GM06990 (cell line): ENCODE data around the gene EPAS1.

ENCODE experiments used
- DNase-seq: peaks from one replicate; pipeline ENCODE4 v3.0.0-alpha.2; 2011; ENCODE audit not compliant: insufficient read length; ENCODE audit errors: extremely low read depth
- H3K27me3 ChIP-seq: replicated peaks from 2 replicates; pipeline ENCODE4 v1.6.0; 2011; ENCODE audit warnings: low read length; ENCODE audit not compliant: control insufficient read depth, insufficient read depth
- H3K36me3 ChIP-seq: 2 replicates; pipeline ENCODE4 v1.5.1; 2011; ENCODE audit warnings: low read length; ENCODE audit not compliant: control insufficient read depth, insufficient read depth
- H3K4me3 ChIP-seq: replicated peaks from 2 replicates; pipeline ENCODE4 v1.5.1; 2011; ENCODE audit warnings: low read depth, mild to moderate bottlenecking, control low read depth, low read length
- CTCF ChIP-seq: IDR thresholded peaks from 2 replicates; pipeline ENCODE4 v1.5.1; 2011; ENCODE audit warnings: low read length, control low read depth, mild to moderate bottlenecking, inconsistent platforms; ENCODE audit not compliant: insufficient read depth, poor library complexity, severe bottlenecking

EPAS1 gene

DNA sequence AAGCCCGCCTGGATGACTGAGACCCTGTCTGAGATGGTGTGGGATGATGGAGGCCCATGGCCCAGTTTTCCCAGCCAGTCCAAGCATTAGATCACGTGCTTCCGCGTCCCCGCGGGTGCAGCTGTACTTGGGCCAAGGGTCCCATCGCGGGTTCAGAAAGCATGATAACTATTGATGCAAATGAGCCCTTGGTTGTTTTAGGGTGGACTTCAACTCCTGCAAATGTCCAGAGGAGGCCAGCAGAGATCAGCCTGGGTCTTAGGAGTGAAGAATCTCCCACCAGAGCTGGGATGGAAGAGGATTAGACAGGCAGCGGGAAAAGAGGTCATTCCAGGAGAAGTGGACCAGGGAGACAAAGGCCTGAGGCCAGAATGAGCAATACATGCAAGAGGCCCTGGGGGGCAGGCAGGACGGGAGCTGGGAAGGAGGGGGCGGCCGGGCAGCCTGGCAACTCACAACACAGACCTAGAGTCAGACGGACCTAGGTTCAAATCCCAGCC lies 92.3 kb downstream of the EPAS1 start:
- DNase-seq, result no peak
- TF ChIP-seq CTCF, result no peak
- H3K4me3 ChIP-seq, result no peak overlapping the region

GRCh38 chr2:46390036-46390435 lies 92.8 kb downstream of the EPAS1 start:
- Histone ChIP-seq H3K4me3 (no peak overlapping the region), H3K36me3 (no peaks in the 10 kb centered on the region), H3K27me3 (peaks cover 3% of the 10 kb centered on the region; the same call in 1 of the 2 replicates)
- no peak for DNase-seq
- TF ChIP-seq CTCF, result no peak

More for the DNA sequence above, 92.3 kb downstream of the EPAS1 start:
- Histone ChIP-seq H3K27me3 (peaks cover 3% of the 10 kb centered on the region; the same call in 1 of the 2 replicates), H3K36me3 (no peaks in the 10 kb centered on the region)

- no peak for DNase-seq
- no peak overlapping the region for H3K4me3 ChIP-seq
- TF ChIP-seq CTCF, result no peak
- H3K27me3 ChIP-seq, result peaks cover 3% of the 10 kb centered on the region; the same call in 1 of the 2 replicates
- H3K36me3 ChIP-seq, result no peaks in the 10 kb centered on the region
Measured at GRCh38 chr2:46390901-46391395, 93.7 kb downstream of the EPAS1 start.

GRCh38 chr2:46392561-46393346 lies 95.5 kb downstream of the EPAS1 start:
- Histone ChIP-seq H3K4me3 (no peak overlapping the region), H3K36me3 (no peaks in the 10 kb centered on the region), H3K27me3 (peaks cover 2% of the 10 kb centered on the region; the same call in 1 of the 2 replicates)
- no peak for TF ChIP-seq CTCF
- DNase-seq, result no peak

- Histone ChIP-seq H3K4me3 (no peak overlapping the region), H3K27me3 (peaks cover 2% of the 10 kb centered on the region; the same call in 1 of the 2 replicates), H3K36me3 (no peaks in the 10 kb centered on the region)
- no peak for DNase-seq
- no peak for TF ChIP-seq CTCF
Measured at GRCh38 chr2:46393347-46393820, 96.2 kb downstream of the EPAS1 start.
